ENCODE results near the gene GCLC. TPM values are rescaled to one million over a fixed set of nuclear protein-coding genes. Genes with fewer than 3 reads are reported as not detected.

GCLC gene
- total RNA-seq, 1 donor from 2014 or later = 54.6 TPM

DNA sequence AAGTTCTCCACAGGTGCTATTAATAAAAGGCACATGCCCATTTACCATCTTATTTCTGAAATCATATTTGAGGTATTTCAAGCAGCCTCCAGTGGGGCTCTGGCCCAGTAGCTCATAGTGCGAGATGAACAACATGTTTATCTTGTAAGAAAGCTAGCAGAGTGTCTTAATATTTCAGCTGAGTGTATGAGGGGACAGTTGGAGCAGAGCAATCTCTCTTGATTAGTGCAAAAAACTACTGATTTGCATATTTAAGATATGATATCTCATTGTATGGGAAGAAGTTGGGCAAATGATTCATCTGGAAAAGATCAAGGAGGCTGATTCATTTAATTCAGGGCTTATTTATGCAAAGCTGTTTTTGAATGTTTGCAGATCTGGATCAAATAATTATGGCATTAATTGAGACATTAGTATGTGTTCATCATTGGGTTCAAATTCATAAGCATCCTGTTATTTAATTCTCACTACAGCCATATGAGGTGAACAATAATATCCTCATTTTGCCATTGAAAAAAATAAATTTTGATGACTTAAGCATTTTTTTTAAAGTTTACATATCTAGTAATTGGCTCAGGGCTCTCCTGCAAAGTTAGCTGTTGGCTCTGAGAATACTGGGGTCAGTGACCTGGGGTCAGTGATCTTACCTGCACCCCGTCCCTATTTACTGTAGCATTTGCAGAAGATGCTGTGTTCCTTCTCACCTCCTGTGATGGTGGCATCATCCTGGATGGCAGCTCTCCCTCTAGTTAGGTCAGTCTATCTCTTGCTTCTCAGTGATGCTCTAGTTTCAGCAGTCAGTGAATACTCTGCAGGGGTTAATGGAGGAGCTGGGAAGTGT lies 24.1 kb upstream of the GCLC start:
- Mint-ChIP-seq H3K9me3 (no peaks in the 10 kb centered on the region), H3K36me3 (no peaks in the 10 kb centered on the region)

DNA sequence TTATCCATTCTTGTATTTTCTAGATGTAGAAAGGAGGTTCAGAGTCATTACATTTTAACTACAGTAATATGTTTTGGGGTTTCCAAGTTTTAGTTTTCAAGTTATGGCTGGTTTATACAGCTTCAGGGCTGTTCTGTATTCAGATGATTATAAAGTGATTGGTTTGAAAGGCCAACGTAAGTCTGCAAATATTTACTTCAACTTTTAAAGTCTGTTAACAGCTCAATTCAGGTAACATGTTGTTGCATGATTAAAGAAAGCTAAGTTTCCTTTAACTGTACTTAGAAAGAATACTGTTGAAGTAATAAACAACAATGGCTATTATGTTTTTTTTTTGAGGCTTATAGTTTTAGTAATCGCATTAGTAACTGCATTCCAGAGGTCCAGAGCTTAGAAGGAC lies 22.8 kb upstream of the GCLC start:
- no peaks in the 10 kb centered on the region for H3K27me3 Mint-ChIP-seq
- H3K9me3 Mint-ChIP-seq = peaks cover 7% of the 10 kb centered on the region
- TF ChIP-seq, protein P1, sequence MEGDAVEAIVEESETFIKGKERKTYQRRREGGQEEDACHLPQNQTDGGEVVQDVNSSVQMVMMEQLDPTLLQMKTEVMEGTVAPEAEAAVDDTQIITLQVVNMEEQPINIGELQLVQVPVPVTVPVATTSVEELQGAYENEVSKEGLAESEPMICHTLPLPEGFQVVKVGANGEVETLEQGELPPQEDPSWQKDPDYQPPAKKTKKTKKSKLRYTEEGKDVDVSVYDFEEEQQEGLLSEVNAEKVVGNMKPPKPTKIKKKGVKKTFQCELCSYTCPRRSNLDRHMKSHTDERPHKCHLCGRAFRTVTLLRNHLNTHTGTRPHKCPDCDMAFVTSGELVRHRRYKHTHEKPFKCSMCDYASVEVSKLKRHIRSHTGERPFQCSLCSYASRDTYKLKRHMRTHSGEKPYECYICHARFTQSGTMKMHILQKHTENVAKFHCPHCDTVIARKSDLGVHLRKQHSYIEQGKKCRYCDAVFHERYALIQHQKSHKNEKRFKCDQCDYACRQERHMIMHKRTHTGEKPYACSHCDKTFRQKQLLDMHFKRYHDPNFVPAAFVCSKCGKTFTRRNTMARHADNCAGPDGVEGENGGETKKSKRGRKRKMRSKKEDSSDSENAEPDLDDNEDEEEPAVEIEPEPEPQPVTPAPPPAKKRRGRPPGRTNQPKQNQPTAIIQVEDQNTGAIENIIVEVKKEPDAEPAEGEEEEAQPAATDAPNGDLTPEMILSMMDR (conservative IDR thresholded peaks at IDR 0.05) = no peak
- H3K27ac Mint-ChIP-seq = no peak overlapping the region
- no peak for DNase-seq (ENCODE audit: extremely low spot score, unreplicated experiment)
- H3K4me1 Mint-ChIP-seq (ENCODE audit: unreplicated experiment) = no peaks in the 10 kb centered on the region
- H3K36me3 Mint-ChIP-seq = no peaks in the 10 kb centered on the region
- no peak overlapping the region for H3K4me3 Mint-ChIP-seq

More for the DNA sequence above, 24.1 kb upstream of the GCLC start:
- no peak for DNase-seq (ENCODE audit: extremely low spot score, unreplicated experiment)
- TF ChIP-seq, protein P1 (conservative IDR thresholded peaks at IDR 0.05) = no peak
- no peaks in the 10 kb centered on the region for H3K27me3 Mint-ChIP-seq
- no peaks in the 10 kb centered on the region for H3K4me1 Mint-ChIP-seq (ENCODE audit: unreplicated experiment)
- H3K4me3 Mint-ChIP-seq = no peak overlapping the region
- H3K27ac Mint-ChIP-seq = no peak overlapping the region

DNA sequence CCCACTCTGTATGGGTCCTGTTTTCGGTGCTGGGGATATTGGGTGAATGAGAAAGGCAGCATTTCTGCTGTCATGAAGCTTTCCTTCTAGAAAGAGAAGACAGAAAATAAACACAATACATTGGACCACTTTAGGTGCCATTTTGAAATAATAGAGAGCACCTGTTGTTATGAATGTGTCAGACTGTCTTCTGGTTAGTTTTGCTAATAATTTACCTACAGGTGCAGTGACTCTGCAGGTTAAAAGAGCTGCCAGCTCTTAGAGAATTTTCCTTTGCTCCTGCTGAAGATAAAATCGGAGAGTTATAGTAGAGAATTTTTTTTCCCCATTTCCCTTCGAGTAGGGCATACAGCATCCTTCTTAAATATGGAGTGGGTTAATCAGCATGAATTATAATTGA lies 21.9 kb upstream of the GCLC start:
- H3K9me3 Mint-ChIP-seq = peaks cover 11% of the 10 kb centered on the region
- TF ChIP-seq, protein P1 (conservative IDR thresholded peaks at IDR 0.05) = no peak
- no peak overlapping the region for H3K27ac Mint-ChIP-seq
- no peaks in the 10 kb centered on the region for H3K36me3 Mint-ChIP-seq
- no peak overlapping the region for H3K4me3 Mint-ChIP-seq
- no peaks in the 10 kb centered on the region for H3K27me3 Mint-ChIP-seq
- no peak for DNase-seq (ENCODE audit: extremely low spot score, unreplicated experiment)
- no peaks in the 10 kb centered on the region for H3K4me1 Mint-ChIP-seq (ENCODE audit: unreplicated experiment)

DNA sequence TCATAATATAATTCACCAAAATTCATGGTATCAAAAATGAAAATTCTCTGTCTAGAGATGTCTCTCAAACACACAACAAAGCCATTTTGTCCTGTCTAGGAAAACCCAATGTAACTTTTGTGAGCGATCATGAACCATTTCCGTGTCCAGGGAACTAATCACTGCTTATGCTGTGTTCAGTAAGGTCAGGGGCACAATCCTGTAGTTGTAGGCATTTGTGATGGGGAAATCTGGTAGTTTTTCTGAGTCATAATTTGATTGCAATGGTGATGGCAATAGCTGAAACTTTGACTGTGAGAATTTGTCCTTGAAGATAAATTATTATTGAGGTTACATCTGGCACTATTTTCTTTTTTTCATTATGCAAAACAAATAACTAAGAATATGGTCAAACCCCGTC lies 21.0 kb upstream of the GCLC start:
- Mint-ChIP-seq H3K27ac (no peak overlapping the region), H3K4me1 (ENCODE audit: unreplicated experiment) (no peaks in the 10 kb centered on the region), H3K36me3 (no peaks in the 10 kb centered on the region), H3K27me3 (no peaks in the 10 kb centered on the region), H3K4me3 (no peak overlapping the region), H3K9me3 (peaks cover 11% of the 10 kb centered on the region)
- DNase-seq (ENCODE audit: extremely low spot score, unreplicated experiment) = no peak
- TF ChIP-seq, protein P1 (conservative IDR thresholded peaks at IDR 0.05) = no peak

DNA sequence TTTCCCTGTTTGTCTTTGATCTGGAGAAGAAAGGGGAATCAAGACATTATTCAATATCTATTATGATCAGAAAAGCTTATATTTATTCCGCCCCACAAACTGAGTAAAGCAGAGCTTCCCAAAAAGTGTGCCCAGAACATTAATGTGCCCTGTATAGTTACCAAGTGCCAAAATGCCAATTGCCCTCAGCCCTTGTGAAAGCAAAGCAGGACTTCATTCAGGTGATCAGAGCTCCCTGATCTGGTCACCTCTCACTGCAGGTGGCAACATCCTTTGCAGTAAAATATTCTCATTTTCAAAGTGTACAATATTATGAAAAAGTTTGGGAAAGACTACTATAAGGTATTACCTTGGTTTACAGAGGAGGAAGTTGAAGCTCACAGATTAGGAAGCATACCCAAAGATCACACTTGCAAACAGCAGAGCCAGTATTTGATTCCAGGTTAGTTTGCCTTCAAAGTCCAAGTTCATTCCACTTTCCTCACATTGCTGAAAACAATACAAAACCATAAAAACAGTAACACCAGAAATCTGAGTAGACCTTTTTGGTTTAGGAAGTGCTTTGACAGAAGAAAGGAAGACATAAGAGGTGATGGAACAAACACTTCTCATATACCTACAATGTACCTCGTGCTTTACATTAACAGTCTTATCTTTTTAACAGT lies 19.6 kb upstream of the GCLC start:
- H3K4me3 Mint-ChIP-seq = no peak overlapping the region
- H3K4me1 Mint-ChIP-seq (ENCODE audit: unreplicated experiment) = no peaks in the 10 kb centered on the region
- no peak overlapping the region for H3K27ac Mint-ChIP-seq
- H3K9me3 Mint-ChIP-seq = peaks cover 11% of the 10 kb centered on the region
- no peaks in the 10 kb centered on the region for H3K36me3 Mint-ChIP-seq
- no peaks in the 10 kb centered on the region for H3K27me3 Mint-ChIP-seq
- DNase-seq (ENCODE audit: extremely low spot score, unreplicated experiment) = no peak
- TF ChIP-seq, protein P1 (conservative IDR thresholded peaks at IDR 0.05) = no peak
